Measurements from ENCODE around the gene LCN6. TPM values are rescaled to one million over a fixed set of nuclear protein-coding genes. Genes with fewer than 3 reads are reported as not detected.

LCN6 gene
- total RNA-seq, 1 experiment from 2014 or later, result not detected

- H3K4me3 Mint-ChIP-seq (ENCODE audit: unreplicated experiment), result no peak overlapping the region
- no peak for TF ChIP-seq CTCF (IDR thresholded peaks at IDR 0.05; ENCODE audit: unreplicated experiment)
- DNase-seq (ENCODE audit: unreplicated experiment), result no peak
- CTCF ChIA-PET, result interaction anchor here (0.6 kb wide), 1 partner anchor 531 kb away, joined by 4 read pairs; no protein-coding TSS in a partner anchor
- BruUV-seq (replicated peaks), result no TSS peak
- H3K27me3 Mint-ChIP-seq (ENCODE audit: insufficient read depth, unreplicated experiment), result no peaks in the 10 kb centered on the region
- no peak overlapping the region for H3K27ac Mint-ChIP-seq (ENCODE audit: low read depth, unreplicated experiment)
- no peaks in the 10 kb centered on the region for H3K9me3 Mint-ChIP-seq (ENCODE audit: unreplicated experiment)
- peaks cover 5% of the 10 kb centered on the region for H3K4me1 Mint-ChIP-seq (ENCODE audit: insufficient read depth, unreplicated experiment)
- POLR2A ChIA-PET, result interaction anchor here (0.7 to 1.2 kb wide), 3 partner anchors 9 to 23 kb away, joined by 3 read pairs; no protein-coding TSS in a partner anchor
- no peaks in the 10 kb centered on the region for H3K36me3 Mint-ChIP-seq (ENCODE audit: insufficient read depth, unreplicated experiment)
- intact Hi-C loops (cut with micrococcal nuclease), result no loop called here
Observed at GRCh38 chr9:136703276-136703860, 45.0 kb downstream of the LCN6 start.

- Mint-ChIP-seq H3K27me3 (ENCODE audit: insufficient read depth, unreplicated experiment) (no peaks in the 10 kb centered on the region), H3K4me3 (ENCODE audit: unreplicated experiment) (no peak overlapping the region), H3K36me3 (ENCODE audit: insufficient read depth, unreplicated experiment) (no peaks in the 10 kb centered on the region), H3K27ac (ENCODE audit: low read depth, unreplicated experiment) (no peak overlapping the region), H3K9me3 (ENCODE audit: unreplicated experiment) (no peaks in the 10 kb centered on the region), H3K4me1 (ENCODE audit: insufficient read depth, unreplicated experiment) (peaks cover 11% of the 10 kb centered on the region)
- no TSS peak for BruUV-seq (replicated peaks)
- intact Hi-C loops (cut with micrococcal nuclease), result no loop called here
- no peak for TF ChIP-seq CTCF (IDR thresholded peaks at IDR 0.05; ENCODE audit: unreplicated experiment)
- CTCF ChIA-PET, result no interaction called here
- DNase-seq (ENCODE audit: unreplicated experiment), result no peak
- POLR2A ChIA-PET, result no interaction called here
Observed at GRCh38 chr9:136701668-136702053, 46.7 kb downstream of the LCN6 start.

- H3K4me1 Mint-ChIP-seq (ENCODE audit: insufficient read depth, unreplicated experiment), result peaks cover 11% of the 10 kb centered on the region
- POLR2A ChIA-PET, result no interaction called here
- H3K4me3 Mint-ChIP-seq (ENCODE audit: unreplicated experiment), result no peak overlapping the region
- TF ChIP-seq CTCF (IDR thresholded peaks at IDR 0.05; ENCODE audit: unreplicated experiment), result no peak
- CTCF ChIA-PET, result interaction anchor here (0.6 to 0.7 kb wide), 2 partner anchors 20 to 335 kb away, joined by 3 to 4 read pairs; no protein-coding TSS in a partner anchor
- no peaks in the 10 kb centered on the region for H3K9me3 Mint-ChIP-seq (ENCODE audit: unreplicated experiment)
- H3K36me3 Mint-ChIP-seq (ENCODE audit: insufficient read depth, unreplicated experiment), result no peaks in the 10 kb centered on the region
- no peak overlapping the region for H3K27ac Mint-ChIP-seq (ENCODE audit: low read depth, unreplicated experiment)
- no TSS peak for BruUV-seq (replicated peaks)
- no peaks in the 10 kb centered on the region for H3K27me3 Mint-ChIP-seq (ENCODE audit: insufficient read depth, unreplicated experiment)
- intact Hi-C loops (cut with micrococcal nuclease), result no loop called here
- DNase-seq (ENCODE audit: unreplicated experiment), result no peak
Observed at GRCh38 chr9:136700959-136701667, 47.2 kb downstream of the LCN6 start.

- ChIA-PET POLR2A (interaction anchor here (0.6 to 0.7 kb wide), 2 partner anchors 34 to 149 kb away, joined by 3 to 4 read pairs; no protein-coding TSS in a partner anchor), CTCF (no interaction called here)
- Mint-ChIP-seq H3K27me3 (ENCODE audit: insufficient read depth, unreplicated experiment) (no peaks in the 10 kb centered on the region), H3K9me3 (ENCODE audit: unreplicated experiment) (no peaks in the 10 kb centered on the region), H3K4me3 (ENCODE audit: unreplicated experiment) (no peak overlapping the region), H3K4me1 (ENCODE audit: insufficient read depth, unreplicated experiment) (peaks cover 11% of the 10 kb centered on the region), H3K36me3 (ENCODE audit: insufficient read depth, unreplicated experiment) (no peaks in the 10 kb centered on the region), H3K27ac (ENCODE audit: low read depth, unreplicated experiment) (no peak overlapping the region)
- intact Hi-C loops (cut with micrococcal nuclease), result no loop called here
- no peak for TF ChIP-seq CTCF (IDR thresholded peaks at IDR 0.05; ENCODE audit: unreplicated experiment)
- DNase-seq (ENCODE audit: unreplicated experiment), result no peak
- BruUV-seq (replicated peaks), result no TSS peak
Observed at GRCh38 chr9:136700304-136700703, 48.0 kb downstream of the LCN6 start.

All from MCF 10A (cell line).